Measurements from ENCODE around the gene OCIAD1. TPM values are rescaled to one million over a fixed set of nuclear protein-coding genes. Genes with fewer than 3 reads are reported as not detected.

Gene OCIAD1
- total and polyA plus RNA-seq, 2 donors (not counting 1 experiment from before 2014, with no cell fraction given) = 82.3 to 119 TPM

GRCh38 chr4:48785302-48785701, 45.6 kb upstream of the OCIAD1 start:
- H3K36me3 ChIP-seq (replicated peaks in 1 of 2; ENCODE audit: control extremely low read depth in 1 of 2, control insufficient read depth in 1 of 2, extremely low read depth in 1 of 2, insufficient read depth in 2 of 2, low read length in 1 of 2) = no peaks in the 10 kb centered on the region
- POLR2A ChIA-PET = no interaction called here
- intact Hi-C loops (cut with micrococcal nuclease) = no loop called here
- CTCF ChIA-PET = no interaction called here
- TF ChIP-seq EZH2 (IDR thresholded peaks at IDR 0.05; ENCODE audit: borderline replicate concordance, insufficient read depth, low read depth, low read length, poor library complexity, severe bottlenecking) (no peak), CTCF (IDR thresholded peaks at IDR 0.05) (no peak)
- Mint-ChIP-seq H3K4me3 (no peak overlapping the region), H3K27me3 (no peaks in the 10 kb centered on the region), H3K9me3 (ENCODE audit: insufficient read depth) (no peaks in the 10 kb centered on the region), H3K27ac (no peak overlapping the region), H3K4me1 (peaks cover 5% of the 10 kb centered on the region)
- H3K4me1 ChIP-seq (ENCODE audit: control insufficient read depth in 2 of 2, insufficient read depth in 2 of 2, low read length in 2 of 2) = peaks cover 4 to 8% of the 10 kb centered on the region in 2 donors
- H2AFZ ChIP-seq (ENCODE audit: insufficient read depth, low read depth, low read length, poor library complexity, severe bottlenecking) = no peak overlapping the region
- H3K27ac ChIP-seq (ENCODE audit: low read length in 2 of 2) = no peak overlapping the region
- no peak overlapping the region for H3K4me3 ChIP-seq (ENCODE audit: control extremely low read depth in 1 of 5, extremely low read depth in 1 of 5, insufficient read depth in 1 of 5, low read depth in 2 of 5, low read length in 4 of 5)
- no peaks in the 10 kb centered on the region for H3K27me3 ChIP-seq (replicated peaks in 1 of 4; ENCODE audit: control extremely low read depth in 1 of 4, control insufficient read depth in 3 of 4, insufficient read depth in 4 of 4, low read length in 3 of 4)
- H3K79me2 ChIP-seq (ENCODE audit: control insufficient read depth, insufficient read depth, low read length) = no peaks in the 10 kb centered on the region
- no peak for ATAC-seq (ENCODE audit: low read depth)
- no peak for DNase-seq
- H3K4me2 ChIP-seq (replicated peaks; ENCODE audit: low read depth, low read length, poor library complexity, severe bottlenecking) = no peak overlapping the region
- H3K9me3 ChIP-seq (ENCODE audit: control extremely low read depth in 1 of 3, control insufficient read depth in 2 of 3, insufficient read depth in 1 of 3, low read length in 2 of 3) = no peaks in the 10 kb centered on the region
- no peaks in the 10 kb centered on the region for H4K20me1 ChIP-seq (ENCODE audit: control insufficient read depth, insufficient read depth, low read length, poor library complexity, severe bottlenecking)
- no peak overlapping the region for H3K9ac ChIP-seq (ENCODE audit: low read length)

- CTCF ChIA-PET = no interaction called here
- Histone ChIP-seq H3K79me2 (ENCODE audit: control insufficient read depth, insufficient read depth, low read length) (no peaks in the 10 kb centered on the region), H3K27ac (ENCODE audit: low read length in 2 of 2) (no peak overlapping the region), H2AFZ (ENCODE audit: insufficient read depth, low read depth, low read length, poor library complexity, severe bottlenecking) (no peak overlapping the region), H3K36me3 (replicated peaks in 1 of 2; ENCODE audit: control extremely low read depth in 1 of 2, control insufficient read depth in 1 of 2, extremely low read depth in 1 of 2, insufficient read depth in 2 of 2, low read length in 1 of 2) (no peaks in the 10 kb centered on the region), H3K9ac (ENCODE audit: low read length) (no peak overlapping the region), H3K4me2 (replicated peaks; ENCODE audit: low read depth, low read length, poor library complexity, severe bottlenecking) (no peak overlapping the region), H3K4me3 (ENCODE audit: control extremely low read depth in 1 of 5, extremely low read depth in 1 of 5, insufficient read depth in 1 of 5, low read depth in 2 of 5, low read length in 4 of 5) (no peak overlapping the region), H4K20me1 (ENCODE audit: control insufficient read depth, insufficient read depth, low read length, poor library complexity, severe bottlenecking) (no peaks in the 10 kb centered on the region), H3K9me3 (ENCODE audit: control extremely low read depth in 1 of 3, control insufficient read depth in 2 of 3, insufficient read depth in 1 of 3, low read length in 2 of 3) (no peaks in the 10 kb centered on the region), H3K27me3 (replicated peaks in 1 of 4; ENCODE audit: control extremely low read depth in 1 of 4, control insufficient read depth in 3 of 4, insufficient read depth in 4 of 4, low read length in 3 of 4) (no peaks in the 10 kb centered on the region), H3K4me1 (ENCODE audit: control insufficient read depth in 2 of 2, insufficient read depth in 2 of 2, low read length in 2 of 2) (no peaks in the 10 kb centered on the region)
- DNase-seq (no peak), ATAC-seq (ENCODE audit: low read depth) (no peak)
- H3K27me3 Mint-ChIP-seq = no peaks in the 10 kb centered on the region
- intact Hi-C loops (cut with micrococcal nuclease) = no loop called here
- no peaks in the 10 kb centered on the region for H3K9me3 Mint-ChIP-seq (ENCODE audit: insufficient read depth)
- H3K4me3 Mint-ChIP-seq = no peak overlapping the region
- TF ChIP-seq EZH2 (IDR thresholded peaks at IDR 0.05; ENCODE audit: borderline replicate concordance, insufficient read depth, low read depth, low read length, poor library complexity, severe bottlenecking) = no peak
- no peak for TF ChIP-seq CTCF (IDR thresholded peaks at IDR 0.05)
- no CpG with 5 or more reads among the region's 2 CpGs for WGBS (ENCODE audit: insufficient coverage)
- POLR2A ChIA-PET = no interaction called here
- no peaks in the 10 kb centered on the region for H3K4me1 Mint-ChIP-seq
- no peak overlapping the region for H3K27ac Mint-ChIP-seq
Measured at GRCh38 chr4:48786549-48786948, 44.3 kb upstream of the OCIAD1 start.

Measured in B cell (primary cell).